PC-3 (cell line): ENCODE results near the gene FOXP1. TPM values are rescaled to one million over a fixed set of nuclear protein-coding genes. Genes with fewer than 3 reads are reported as not detected.
A peak's percentile ranks its signal among the peaks of the same experiment; 100 is the strongest.

Source experiments
- ATAC-seq: fragments of 200-7000 bp; cut with Tn5 transposase; 2 replicates; pipeline ENCODE4 v1.9.1; 2020; ENCODE audit warnings: mild to moderate bottlenecking, moderate library complexity
- BruUV-seq: library from RNA; stranded (reverse); fragments of 400-500 nt; replicated peaks from 2 replicates; lab custom pipeline; 2021; lab: Mats Ljungman, UMichigan
- CTCF ChIA-PET: fragments of 300-600 bp; sonication (Branson Sonifier 250); formaldehyde crosslinking; loops from one replicate; lab custom pipeline; 2022; ENCODE audit warnings: antibody characterized with exemption; lab: Charles Lee
- POLR2A ChIA-PET: fragments of 300-600 bp; sonication (Branson Sonifier 250); formaldehyde crosslinking; loops from one replicate; lab custom pipeline; 2022; ENCODE audit warnings: antibody characterized with exemption; ENCODE audit not compliant: unreplicated experiment; lab: Charles Lee
- DNase-seq: peaks from one replicate; pipeline ENCODE4 v3.0.0-alpha.2; 2015
- H2AFZ ChIP-seq: fragments of 300-600 bp; sonication (generic); 2 replicates; pipeline ENCODE4 v1.6.0; 2016; ENCODE audit warnings: antibody characterized with exemption, low read length
- H3F3A ChIP-seq: fragments of 300-600 bp; sonication (generic); one replicate; pipeline ENCODE4 v1.6.0; 2017; ENCODE audit warnings: antibody characterized with exemption, low read length, control low read depth, mild to moderate bottlenecking; ENCODE audit not compliant: unreplicated experiment
- H3K27ac ChIP-seq: fragments of 300-600 bp; sonication (generic); 2 replicates; pipeline ENCODE4 v1.5.1; 2016; ENCODE audit warnings: mild to moderate bottlenecking, low read length
- H3K27me3 ChIP-seq: fragments of 300-600 bp; sonication (generic); 2 replicates; pipeline ENCODE4 v1.6.1; 2016; ENCODE audit warnings: low read length, mixed read lengths
- H3K36me3 ChIP-seq: fragments of 300-600 bp; sonication (generic); 2 replicates; pipeline ENCODE4 v1.6.1; 2016; ENCODE audit warnings: low read depth, mixed run types, low read length, mixed read lengths
- H3K4me1 ChIP-seq: fragments of 300-600 bp; sonication (generic); 2 replicates; pipeline ENCODE4 v1.5.1; 2016; ENCODE audit warnings: low read length; ENCODE audit not compliant: insufficient read depth
- H3K4me2 ChIP-seq: fragments of 300-600 bp; sonication (generic); 2 replicates; pipeline ENCODE4 v1.6.0; 2016; ENCODE audit warnings: low read length
- H3K4me3 ChIP-seq: fragments of 300-600 bp; sonication (generic); 2 replicates; pipeline ENCODE4 v1.5.1; 2016; ENCODE audit warnings: mild to moderate bottlenecking, low read length, mixed read lengths
- H3K79me2 ChIP-seq: fragments of 300-600 bp; sonication (generic); 2 replicates; pipeline ENCODE4 v1.6.1; 2017; ENCODE audit warnings: low read length, mixed read lengths
- H3K9ac ChIP-seq: fragments of 300-600 bp; sonication (generic); 2 replicates; pipeline ENCODE4 v1.6.0; 2016; ENCODE audit warnings: mild to moderate bottlenecking, low read length
- H3K9me2 ChIP-seq: fragments of 300-600 bp; sonication (generic); replicated peaks from 2 replicates; pipeline ENCODE4 v1.6.1; 2016; ENCODE audit warnings: mixed run types, low read length, mixed read lengths
- H3K9me3 ChIP-seq: fragments of 300-600 bp; sonication (generic); 2 replicates; pipeline ENCODE4 v1.6.1; 2016; ENCODE audit warnings: low read length, mixed read lengths
- H4K20me1 ChIP-seq: fragments of 300-600 bp; sonication (generic); 2 replicates; pipeline ENCODE4 v1.6.1; 2016; ENCODE audit warnings: low read length, mixed read lengths
- CTCF ChIP-seq: fragments of 300-600 bp; sonication (generic); conservative IDR thresholded peaks from 2 replicates; pipeline ENCODE4 v1.5.1; 2017; ENCODE audit warnings: antibody characterized with exemption, low read depth, mild to moderate bottlenecking, low read length
- EZH2 ChIP-seq: fragments of 300-600 bp; sonication (generic); IDR thresholded peaks from one replicate; pipeline ENCODE4 v1.6.1; 2017; ENCODE audit warnings: antibody characterized with exemption, mild to moderate bottlenecking, low read length; ENCODE audit not compliant: unreplicated experiment
- EZH2phosphoT487 ChIP-seq: fragments of 300-600 bp; sonication (generic); IDR thresholded peaks from 2 replicates; pipeline ENCODE4 v1.6.1; 2018; ENCODE audit warnings: mild to moderate bottlenecking, antibody characterized with exemption, low read length, borderline replicate concordance
- intact Hi-C: fragments of 100-400 bp; cut with micrococcal nuclease; formaldehyde crosslinking; loops from 2 replicates; pipeline ENCODE4 v1.9.0; 2023
- microRNA-seq: library from miRNA; unstranded; fragments of <30 nt; microRNA quantifications from one replicate; pipeline ENCODE4 v1.1.0, GENCODE V29; 2020; ENCODE audit not compliant: unreplicated experiment
- total RNA-seq: library from RNA; depleted of rRNA; stranded (reverse); fragments of >200 nt; gene quantifications from 2 replicates; pipeline ENCODE4 v1.2.3, GENCODE V29; 2014; rRNA removed

FOXP1 gene
- total RNA-seq, 1 experiment from 2014 or later, result 35.3 TPM

GRCh38 chr3:70905491-70905890 is 678.0 kb downstream of the FOXP1 start:
- Histone ChIP-seq H3K36me3 (no peaks in the 10 kb centered on the region), H3K4me1 (no peaks in the 10 kb centered on the region), H3K9me2 (no peaks in the 10 kb centered on the region), H3K79me2 (no peaks in the 10 kb centered on the region), H3K4me3 (no peak overlapping the region), H3K4me2 (no peak overlapping the region), H3K9ac (no peak overlapping the region), H3K27me3 (no peaks in the 10 kb centered on the region), H3K9me3 (peaks cover 5% of the 10 kb centered on the region; the same call in 1 of the 2 replicates), H3F3A (no peaks in the 10 kb centered on the region), H4K20me1 (no peaks in the 10 kb centered on the region), H3K27ac (no peak overlapping the region), H2AFZ (no peak overlapping the region)
- no peak for TF ChIP-seq EZH2
- TF ChIP-seq CTCF, result no peak
- TF ChIP-seq EZH2phosphoT487, result no peak
- ChIA-PET POLR2A (no interaction called here), CTCF (no interaction called here)
- no peak for ATAC-seq
- no peak for DNase-seq
- intact Hi-C loops, result no loop called here
- no TSS peak for BruUV-seq

Small RNA genes lying within 50 kb of the gene (microRNA-seq; reads per million reads assigned to microRNA genes)
- 4.3 reads per million, percentile 18 among the genes with 10 or more reads in this experiment for gene MIR1284

Other genes with a start within 250 kb of the FOXP1 start
- 2.2 and 2.5 TPM in 2 replicates for gene EIF4E3, start 141.7 kb upstream of the FOXP1 start, total RNA-seq
- 0.07 and 0.58 TPM in 2 replicates for gene GPR27, start 170.1 kb upstream of the FOXP1 start, total RNA-seq
- gene PROK2, start 201.4 kb upstream of the FOXP1 start, total RNA-seq, result not detected in 2 replicates